K562 (cell line): Measurements from ENCODE around the gene RARA. TPM values are rescaled to one million over a fixed set of nuclear protein-coding genes. Genes with fewer than 3 reads are reported as not detected.
"Not testable (repeated sequence)": the region's sequence is repeated elsewhere in the genome, so short reads cannot be mapped to it uniquely, and the experiment has no call there.

Experiments used
- ATAC-seq: fragments of 200-7000 bp; cut with Tn5 transposase; 3 replicates; pipeline ENCODE4 v1.9.1; 2020; ENCODE audit warnings: moderate library complexity
- BruUV-seq: library from RNA; stranded (reverse); fragments of 400-500 nt; replicated peaks from 2 replicates; lab custom pipeline; 2021; lab: Mats Ljungman, UMichigan
- CTCF ChIA-PET: fragments of 300-600 bp; formaldehyde crosslinking; extraction: SDS; loops from one replicate; lab custom pipeline; 2021; ENCODE audit warnings: low intra/inter-chr PET ratio; lab: Yijun Ruan, JAX
- POLR2A ChIA-PET: fragments of 300-600, 350-650 bp; sonication (Branson Sonifier 250); formaldehyde crosslinking; extraction: SDS; loops from one replicate; lab custom pipeline; 2021; ENCODE audit warnings: antibody characterized with exemption, inconsistent platforms; lab: Yijun Ruan, JAX
- DNase-seq, 4 experiments: peaks; one replicate each; pipeline versions ENCODE4 v3.0.0 to v3.0.0-alpha.2; 2011 to 2018; ENCODE audit warnings: low spot score in 3 of 4, mixed read lengths in 3 of 4; ENCODE audit errors: extremely low read depth in 1 of 4
- FAIRE-seq: peaks from 2 replicates; lab custom pipeline; 2011; peaks lifted over from hg19 to GRCh38; lab: Jason Lieb, UNC
- H2AFZ ChIP-seq: 2 replicates; pipeline ENCODE4 v1.6.0; 2011; ENCODE audit warnings: low read depth, low read length, control low read depth, inconsistent platforms
- H3K27ac ChIP-seq: fragments of 200-600 bp; 3 replicates; pipeline ENCODE4 v1.8.0; 2011; ENCODE audit warnings: low read depth, mild to moderate bottlenecking, control low read depth, inconsistent platforms, low read length, moderate library complexity, mixed read lengths; ENCODE audit errors: extremely low read depth
- H3K27me3 ChIP-seq, 2 experiments: fragments of 300-600 bp in 1 of 2; 2 replicates in 1 of 2; 3 replicates in 1 of 2; pipeline versions ENCODE4 v1.6.0 to v1.8.0; 2011; ENCODE audit warnings: inconsistent platforms in 2 of 2, low read length in 2 of 2, mild to moderate bottlenecking in 1 of 2, mixed read lengths in 1 of 2, moderate library complexity in 1 of 2; ENCODE audit not compliant: control insufficient read depth in 2 of 2, insufficient read depth in 2 of 2
- H3K36me3 ChIP-seq: fragments of 300-600 bp; 3 replicates; pipeline ENCODE4 v1.8.0; 2011; ENCODE audit warnings: mild to moderate bottlenecking, low read length, inconsistent platforms; ENCODE audit not compliant: control insufficient read depth, insufficient read depth
- H3K4me1 ChIP-seq, 2 experiments: fragments of 200-600 bp in 1 of 2; replicated peaks in 1 of 2; 2 replicates in 1 of 2; 3 replicates in 1 of 2; pipeline versions ENCODE4 v1.5.1 to v1.8.0; 2011; ENCODE audit warnings: inconsistent platforms in 2 of 2, low read length in 2 of 2, mild to moderate bottlenecking in 1 of 2, mixed read lengths in 1 of 2, moderate library complexity in 1 of 2; ENCODE audit not compliant: control insufficient read depth in 2 of 2, insufficient read depth in 2 of 2
- H3K4me2 ChIP-seq: 2 replicates; pipeline ENCODE4 v1.6.1; 2011; ENCODE audit warnings: low read length, control low read depth, inconsistent platforms, mixed read lengths; ENCODE audit not compliant: insufficient read depth
- H3K4me3 ChIP-seq: fragments of 200-600 bp; sonication (generic), shearing (Covaris generic); 2 replicates; pipeline ENCODE4 v1.5.1; 2016; ENCODE audit warnings: control low read depth, inconsistent platforms
- H3K79me2 ChIP-seq: fragments of 200-600 bp; 3 replicates; pipeline ENCODE4 v1.8.0; 2011; ENCODE audit warnings: low read length, inconsistent platforms; ENCODE audit not compliant: control insufficient read depth, insufficient read depth
- H3K9ac ChIP-seq, 2 experiments: 2 replicates each; pipeline versions ENCODE4 v1.6.0 to v1.6.1; 2011; ENCODE audit warnings: low read depth in 2 of 2, low read length in 2 of 2, control low read depth in 1 of 2, inconsistent platforms in 1 of 2, mild to moderate bottlenecking in 1 of 2, mixed read lengths in 1 of 2; ENCODE audit not compliant: insufficient read depth in 1 of 2
- H3K9me1 ChIP-seq: one replicate; pipeline ENCODE4 v1.6.0; 2011; ENCODE audit warnings: inconsistent platforms, mild to moderate bottlenecking, low read length, moderate library complexity; ENCODE audit not compliant: control insufficient read depth, insufficient read depth
- H3K9me3 ChIP-seq: replicated peaks from 2 replicates; pipeline ENCODE4 v1.5.1; 2011; ENCODE audit warnings: low read depth, low read length, inconsistent platforms; ENCODE audit not compliant: control insufficient read depth, insufficient read depth
- H4K20me1 ChIP-seq: replicated peaks from 2 replicates; pipeline ENCODE4 v1.6.1; 2011; ENCODE audit warnings: low read length, inconsistent platforms, mixed read lengths; ENCODE audit not compliant: control insufficient read depth, insufficient read depth
- FOXK2 ChIP-seq, 2 experiments: fragments of 450-650 bp; IDR thresholded peaks in 1 of 2; conservative IDR thresholded peaks in 1 of 2; 2 replicates each; pipeline ENCODE4 v1.6.1; 2016; ENCODE audit warnings: low read depth in 2 of 2, mild to moderate bottlenecking in 1 of 2
- PYGO2 ChIP-seq: fragments of 450-650 bp; IDR thresholded peaks from 2 replicates; pipeline ENCODE4 v1.6.1; 2016; ENCODE audit warnings: mild to moderate bottlenecking, missing genetic modification characterization, moderate library complexity, missing compliant biosample characterization
- RAD21 ChIP-seq, 2 experiments: fragments of 250-450 bp in 1 of 2; fragments of 450-650 bp in 1 of 2; sonication (Bioruptor Pico) in 1 of 2; formaldehyde crosslinking in 1 of 2; IDR thresholded peaks in 1 of 2; conservative IDR thresholded peaks in 1 of 2; 2 replicates each; pipeline versions ENCODE4 v1.4.0 to v1.8.0; 2020 to 2022; ENCODE audit warnings: mild to moderate bottlenecking in 2 of 2, moderate library complexity in 1 of 2
- RFX1 ChIP-seq: fragments of 450-650 bp; IDR thresholded peaks from 2 replicates; pipeline ENCODE4 v1.6.1; 2016; ENCODE audit warnings: mild to moderate bottlenecking, moderate library complexity
- ZFP36 ChIP-seq: fragments of 150-350 bp; IDR thresholded peaks from 2 replicates; pipeline ENCODE4 v1.6.1; 2018; ENCODE audit warnings: low read length, low read depth; ENCODE audit not compliant: partially characterized antibody
- WGBS: fragments of 100-300 bp; shearing (Covaris generic); methylation state at CpG from one replicate; pipeline ENCODE4 v1.1.6; 2016; ENCODE audit warnings: low coverage, mixed read lengths; ENCODE audit not compliant: insufficient coverage; ENCODE audit errors: missing lambda C conversion rate; 5-methylcytosine and 5-hydroxymethylcytosine counted together
- in situ Hi-C: fragments of 300-500 bp; cut with MboI; formaldehyde crosslinking; loops from 4 replicates; pipeline ENCODE4 v1.15.0; 2018; ENCODE audit warnings: inconsistent platforms, mixed read lengths
- intact Hi-C: fragments of 100-400 bp; cut with micrococcal nuclease; formaldehyde crosslinking; loops from 2 replicates; pipeline ENCODE4 v1.14.2; 2022
- polyA plus RNA-seq, 8 experiments: library from polyadenylated mRNA; depleted of rRNA in 4 of 8; stranded (reverse) in 5 of 8; unstranded in 3 of 8; fragments of >200 nt; fragmentation: Nextera tagmentation in 2 of 8; fragmentation: Illumina TruSeq in 1 of 8; extraction: Ambion mirVana in 2 of 8; extraction: Trizol in 1 of 8; gene quantifications; 2 replicates each; pipeline versions ENCODE4 v1.2.1 to v1.2.3, GENCODE V29; 2011 to 2014; ENCODE audit warnings: inconsistent platforms in 1 of 8, missing spikeins in 1 of 8
- total RNA-seq, 7 experiments: library from RNA; depleted of rRNA in 6 of 7; stranded (reverse); fragments of >200 nt in 6 of 7; fragmentation: Illumina TruSeq in 2 of 7; extraction: Trizol in 2 of 7; gene quantifications; 2 replicates each; pipeline versions ENCODE4 v1.2.1 to v1.2.3, GENCODE V29; 2011 to 2021; ENCODE audit warnings: low replicate concordance in 1 of 7
- TF ChIP-seq, protein P1 (sequence below), 2 experiments: fragments of 450-650 bp in 1 of 2; sonication (generic) in 1 of 2; formaldehyde crosslinking in 1 of 2; IDR thresholded peaks in 1 of 2; conservative IDR thresholded peaks in 1 of 2; 2 replicates each; pipeline versions ENCODE4 v1.6.1 to v1.8.1; 2016 to 2023; ENCODE audit warnings: mild to moderate bottlenecking in 2 of 2, moderate library complexity in 2 of 2, inconsistent platforms in 1 of 2, missing genetic modification reagents in 1 of 2
- TF ChIP-seq, protein P2 (sequence below), 3 experiments: IDR thresholded peaks in 2 of 3; conservative IDR thresholded peaks in 1 of 3; 2 replicates each; pipeline ENCODE4 v1.5.1; 2011 to 2012; ENCODE audit warnings: low read length in 3 of 3, mild to moderate bottlenecking in 3 of 3, control low read depth in 2 of 3, improper control_type of control experiment in 1 of 3, inconsistent platforms in 1 of 3, low read depth in 1 of 3, mixed read lengths in 1 of 3, moderate library complexity in 1 of 3; ENCODE audit not compliant: insufficient read depth in 2 of 3

RARA gene
- total and polyA plus RNA-seq, 9 of the 15 experiments (the other 6 are each of a cell fraction or from before 2014, with no cell fraction given) = 0.10 to 28.0 (median 7.9) TPM

GRCh38 chr17:40299159-40299757 is 9.7 kb upstream of the RARA start:
- WGBS = 97% methylated on average over 6 of the region's 7 CpGs
- H3K27me3 ChIP-seq, intact Hi-C loops, H2AFZ ChIP-seq, H3K4me2 ChIP-seq, H4K20me1 ChIP-seq, FAIRE-seq, BruUV-seq, H3K9me1 ChIP-seq, H3K79me2 ChIP-seq, CTCF ChIA-PET, H3K9me3 ChIP-seq, DNase-seq, H3K4me1 ChIP-seq, H3K9ac ChIP-seq, H3K27ac ChIP-seq, ATAC-seq, H3K4me3 ChIP-seq: not testable (repeated sequence)
- in situ Hi-C loops = loop anchor here (25.0 kb wide), 1 partner anchor 287 kb away; the partner anchor contains the start of gene CSF3
- peaks cover 98% of the 10 kb centered on the region for H3K36me3 ChIP-seq
- POLR2A ChIA-PET = interaction anchor here (0.6 to 4.3 kb wide), 8 partner anchors 8 to 1460 kb away, joined by 3 to 23 read pairs (median 3); partner anchors contain the start of genes CASC3, CDC6 and RARA

- Histone ChIP-seq H3K79me2 (0 out of 3 replicates have a peak, but pooled peaks cover 2% of the 10 kb centered on the region), H3K36me3 (peaks cover 86% of the 10 kb centered on the region), H3K27ac (no peak overlapping the region), H3K4me2 (no peak overlapping the region), H3K4me1 (peaks cover 3 to 7% of the 10 kb centered on the region in 2 experiments; a peak in 4 of 5 replicates), H2AFZ (no peak overlapping the region), H4K20me1 (no peaks in the 10 kb centered on the region), H3K9me1 (no peaks in the 10 kb centered on the region), H3K27me3 (no peaks in the 10 kb centered on the region), H3K9ac (no peak overlapping the region), H3K4me3 (no peak overlapping the region), H3K9me3 (no peaks in the 10 kb centered on the region)
- 63% methylated on average over 4 of the region's 4 CpGs for WGBS
- no peak for FAIRE-seq
- ATAC-seq = peak; percentile 35; the same call in 1 of the 3 replicates
- intact Hi-C loops = loop anchor here (10.0 kb wide), 1 partner anchor 233 kb away; no protein-coding TSS in a partner anchor
- ChIA-PET CTCF (interaction anchor here (0.6 to 3.7 kb wide), 5 partner anchors 49 to 231 kb away, joined by 3 to 90 read pairs (median 3); no protein-coding TSS in a partner anchor), POLR2A (interaction anchor here (0.7 to 1.2 kb wide), 3 partner anchors 8 to 57 kb away, joined by 3 to 8 read pairs (median 3); no protein-coding TSS in a partner anchor)
- in situ Hi-C loops = loop anchor here (5.0 kb wide), 1 partner anchor 51 kb away; no protein-coding TSS in a partner anchor
- no TSS peak for BruUV-seq
- peak in 1 of 4 experiments; percentile 35 for DNase-seq
- TF ChIP-seq FOXK2 (conservative IDR thresholded peaks at IDR 0.05 in 1 of 2, IDR thresholded peaks at IDR 0.05 in 1 of 2; ENCODE audit: low read depth in 2 of 2) = no peak
- TF ChIP-seq PYGO2 (tag) = no peak
- peak; percentile 28 to 52 for TF ChIP-seq RAD21 (CRISPR knock-in tag; conservative IDR thresholded peaks at IDR 0.05 in 1 of 2, IDR thresholded peaks at IDR 0.05 in 1 of 2)
- TF ChIP-seq, protein P1, sequence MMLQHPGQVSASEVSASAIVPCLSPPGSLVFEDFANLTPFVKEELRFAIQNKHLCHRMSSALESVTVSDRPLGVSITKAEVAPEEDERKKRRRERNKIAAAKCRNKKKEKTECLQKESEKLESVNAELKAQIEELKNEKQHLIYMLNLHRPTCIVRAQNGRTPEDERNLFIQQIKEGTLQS (IDR thresholded peaks at IDR 0.05) = no peak
- TF ChIP-seq, protein P1 (CRISPR knock-in tag; conservative IDR thresholded peaks at IDR 0.05) = no peak
- TF ChIP-seq ZFP36 = no peak
- TF ChIP-seq, protein P2, sequence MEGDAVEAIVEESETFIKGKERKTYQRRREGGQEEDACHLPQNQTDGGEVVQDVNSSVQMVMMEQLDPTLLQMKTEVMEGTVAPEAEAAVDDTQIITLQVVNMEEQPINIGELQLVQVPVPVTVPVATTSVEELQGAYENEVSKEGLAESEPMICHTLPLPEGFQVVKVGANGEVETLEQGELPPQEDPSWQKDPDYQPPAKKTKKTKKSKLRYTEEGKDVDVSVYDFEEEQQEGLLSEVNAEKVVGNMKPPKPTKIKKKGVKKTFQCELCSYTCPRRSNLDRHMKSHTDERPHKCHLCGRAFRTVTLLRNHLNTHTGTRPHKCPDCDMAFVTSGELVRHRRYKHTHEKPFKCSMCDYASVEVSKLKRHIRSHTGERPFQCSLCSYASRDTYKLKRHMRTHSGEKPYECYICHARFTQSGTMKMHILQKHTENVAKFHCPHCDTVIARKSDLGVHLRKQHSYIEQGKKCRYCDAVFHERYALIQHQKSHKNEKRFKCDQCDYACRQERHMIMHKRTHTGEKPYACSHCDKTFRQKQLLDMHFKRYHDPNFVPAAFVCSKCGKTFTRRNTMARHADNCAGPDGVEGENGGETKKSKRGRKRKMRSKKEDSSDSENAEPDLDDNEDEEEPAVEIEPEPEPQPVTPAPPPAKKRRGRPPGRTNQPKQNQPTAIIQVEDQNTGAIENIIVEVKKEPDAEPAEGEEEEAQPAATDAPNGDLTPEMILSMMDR (IDR thresholded peaks at IDR 0.05 in 2 of 3, conservative IDR thresholded peaks at IDR 0.05 in 1 of 3; ENCODE audit: insufficient read depth in 2 of 3, low read depth in 1 of 3, low read length in 3 of 3) = peak; percentile 32 to 48 (median 40); a peak in 4 of 6 replicates
- TF ChIP-seq RFX1 = no peak
Observed at GRCh38 chr17:40301315-40301714, 7.7 kb upstream of the RARA start.
